Testis (tissue), 3 donors: ENCODE results near the gene C2CD3. TPM values are rescaled to one million over a fixed set of nuclear protein-coding genes. Genes with fewer than 3 reads are reported as not detected.

Experiments used
- DNase-seq: peaks from one replicate; pipeline ENCODE4 v3.0.0-alpha.2; 2019
- H3K27ac ChIP-seq, 2 donors: fragments of 200-600 bp; sonication (generic); one replicate each; pipeline ENCODE4 v1.5.1; 2019
- H3K27me3 ChIP-seq: fragments of 200-600 bp; sonication (generic); one replicate; pipeline ENCODE4 v1.5.1; 2019
- H3K36me3 ChIP-seq: fragments of 200-600 bp; sonication (generic); one replicate; pipeline ENCODE4 v1.5.1; 2017; ENCODE audit warnings: low read depth; ENCODE audit errors: missing control alignments
- H3K4me1 ChIP-seq: fragments of 200-600 bp; sonication (generic); one replicate; pipeline ENCODE4 v1.5.1; 2019
- H3K4me3 ChIP-seq, 2 donors: fragments of 200-600 bp; sonication (generic); one replicate each; pipeline ENCODE4 v1.5.1; 2017 to 2019
- H3K9me3 ChIP-seq: fragments of 200-600 bp; sonication (generic); one replicate; pipeline ENCODE4 v1.5.1; 2017
- POLR2A ChIP-seq: fragments of 450-650 bp; IDR thresholded peaks from one replicate; pipeline ENCODE4 v1.6.1; 2017; ENCODE audit warnings: antibody characterized with exemption, mild to moderate bottlenecking, moderate library complexity
- WGBS, 2 donors: methylation state at CpG; one replicate each; pipeline ENCODE4 v1.1.5; 2018; 5-methylcytosine and 5-hydroxymethylcytosine counted together
- intact Hi-C: fragments of 100-400 bp; cut with DNase I; formaldehyde crosslinking; loops from one replicate; pipeline ENCODE4 v1.15.1; 2023; ENCODE audit warnings: low total_unique reads
- polyA plus RNA-seq: library from polyadenylated mRNA; stranded (reverse); fragments of 350-450 nt; fragmentation: Illumina TruSeq; extraction: RNeasy Lipid Tissue Mini Kit (QIAGEN cat#74804); gene quantifications from one replicate; pipeline ENCODE4 v1.2.3, GENCODE V29; 2014; ENCODE audit warnings: low read depth, low replicate concordance; ENCODE audit not compliant: insufficient read depth
- total RNA-seq, 2 donors: library from RNA; depleted of rRNA; stranded (reverse); fragments of >200 nt; gene quantifications; one replicate each; pipeline ENCODE4 v1.2.3, GENCODE V29; 2016
- TF ChIP-seq, protein P1 (sequence below), 3 experiments: fragments of 450-650 bp in 2 of 3; fragments of 200-600 bp in 1 of 3; sonication (generic) in 1 of 3; IDR thresholded peaks; one replicate each; pipeline ENCODE4 v1.5.1; 2016 to 2019; ENCODE audit warnings: antibody characterized with exemption in 3 of 3, mild to moderate bottlenecking in 2 of 3, moderate library complexity in 1 of 3

Gene C2CD3
- total and polyA plus RNA-seq, 3 donors from 2014 or later: 56.1 to 89.4 (median 59.0) TPM

GRCh38 chr11:73997120-73997770 is 173.6 kb downstream of the C2CD3 start:
- Histone ChIP-seq H3K4me1 (no peaks in the 10 kb centered on the region), H3K9me3 (no peaks in the 10 kb centered on the region), H3K36me3 (no peaks in the 10 kb centered on the region), H3K27me3 (no peaks in the 10 kb centered on the region), H3K4me3 (no peak overlapping the region), H3K27ac (no peak overlapping the region)
- TF ChIP-seq, protein P1, sequence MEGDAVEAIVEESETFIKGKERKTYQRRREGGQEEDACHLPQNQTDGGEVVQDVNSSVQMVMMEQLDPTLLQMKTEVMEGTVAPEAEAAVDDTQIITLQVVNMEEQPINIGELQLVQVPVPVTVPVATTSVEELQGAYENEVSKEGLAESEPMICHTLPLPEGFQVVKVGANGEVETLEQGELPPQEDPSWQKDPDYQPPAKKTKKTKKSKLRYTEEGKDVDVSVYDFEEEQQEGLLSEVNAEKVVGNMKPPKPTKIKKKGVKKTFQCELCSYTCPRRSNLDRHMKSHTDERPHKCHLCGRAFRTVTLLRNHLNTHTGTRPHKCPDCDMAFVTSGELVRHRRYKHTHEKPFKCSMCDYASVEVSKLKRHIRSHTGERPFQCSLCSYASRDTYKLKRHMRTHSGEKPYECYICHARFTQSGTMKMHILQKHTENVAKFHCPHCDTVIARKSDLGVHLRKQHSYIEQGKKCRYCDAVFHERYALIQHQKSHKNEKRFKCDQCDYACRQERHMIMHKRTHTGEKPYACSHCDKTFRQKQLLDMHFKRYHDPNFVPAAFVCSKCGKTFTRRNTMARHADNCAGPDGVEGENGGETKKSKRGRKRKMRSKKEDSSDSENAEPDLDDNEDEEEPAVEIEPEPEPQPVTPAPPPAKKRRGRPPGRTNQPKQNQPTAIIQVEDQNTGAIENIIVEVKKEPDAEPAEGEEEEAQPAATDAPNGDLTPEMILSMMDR (IDR thresholded peaks at IDR 0.05): no peak
- no peak for TF ChIP-seq POLR2A
- intact Hi-C loops: no loop called here
- no peak for DNase-seq
- 88 to 94% methylated on average over 6 of the region's 6 CpGs for WGBS, 2 donors

DNA sequence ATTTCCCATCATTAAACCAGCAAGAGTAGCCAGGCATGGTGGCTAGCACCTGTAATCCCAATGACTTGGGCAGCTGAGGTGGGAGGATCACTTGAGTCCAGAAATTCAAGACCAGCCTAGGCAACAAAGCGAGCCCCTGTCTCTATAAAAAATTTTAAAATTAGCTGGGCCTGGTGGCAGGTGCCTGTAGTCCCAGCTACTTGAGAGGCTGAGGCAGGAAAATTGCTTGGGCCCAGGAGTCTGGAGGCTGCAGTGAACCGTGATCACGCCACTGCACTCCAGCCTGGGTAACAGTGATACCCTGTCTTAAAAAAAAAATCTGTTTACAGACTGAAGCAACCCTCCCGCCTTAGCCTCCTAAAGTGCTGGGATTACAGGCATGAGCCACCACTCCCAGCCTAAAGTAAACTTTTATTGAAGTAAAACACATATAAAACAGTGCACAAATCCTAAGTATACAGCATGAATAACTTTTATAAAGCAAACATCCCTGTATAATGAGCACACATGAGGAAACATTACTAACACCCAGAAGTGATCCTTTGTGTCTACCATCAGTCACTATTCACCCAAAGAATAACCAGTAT is 174.5 kb downstream of the C2CD3 start:
- no peaks in the 10 kb centered on the region for H3K9me3 ChIP-seq
- no peak overlapping the region for H3K4me3 ChIP-seq
- no peak overlapping the region for H3K27ac ChIP-seq
- no peaks in the 10 kb centered on the region for H3K36me3 ChIP-seq
- no peak for DNase-seq
- H3K4me1 ChIP-seq: no peaks in the 10 kb centered on the region
- H3K27me3 ChIP-seq: no peaks in the 10 kb centered on the region
- WGBS, 2 donors: 90 to 96% methylated on average over 4 of the region's 4 CpGs
- intact Hi-C loops: no loop called here
- TF ChIP-seq, protein P1 (IDR thresholded peaks at IDR 0.05): no peak
- no peak for TF ChIP-seq POLR2A

DNA sequence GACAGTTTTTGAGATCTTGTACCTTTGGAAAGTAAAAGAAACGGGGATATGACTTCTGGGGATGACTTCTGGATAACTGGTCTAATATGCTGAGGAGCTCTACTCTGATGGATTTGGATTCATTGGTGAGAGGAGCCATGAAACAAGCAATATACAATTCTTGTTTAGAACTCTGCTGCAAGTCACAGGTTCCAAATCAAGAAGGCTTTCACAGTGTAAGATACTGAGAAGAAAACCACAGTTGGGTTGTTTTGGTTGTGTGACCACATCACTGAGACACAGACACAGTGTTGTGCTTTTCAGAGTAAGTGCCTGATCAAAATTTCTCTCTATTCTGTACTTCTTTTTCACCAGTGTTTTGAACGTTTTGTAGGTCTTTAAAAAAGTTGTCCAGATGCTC is 175.1 kb downstream of the C2CD3 start:
- no peak for TF ChIP-seq POLR2A
- TF ChIP-seq, protein P1 (IDR thresholded peaks at IDR 0.05): no peak
- no peak for DNase-seq
- intact Hi-C loops: no loop called here

GRCh38 chr11:73995247-73995646 is 175.6 kb downstream of the C2CD3 start:
- H3K9me3 ChIP-seq: no peaks in the 10 kb centered on the region
- no peaks in the 10 kb centered on the region for H3K4me1 ChIP-seq
- intact Hi-C loops: no loop called here
- H3K4me3 ChIP-seq: no peak overlapping the region
- no peaks in the 10 kb centered on the region for H3K36me3 ChIP-seq
- WGBS, 2 donors: 62 to 87% methylated on average over 2 of the region's 2 CpGs
- no peak overlapping the region for H3K27ac ChIP-seq
- DNase-seq: no peak
- H3K27me3 ChIP-seq: no peaks in the 10 kb centered on the region
- TF ChIP-seq, protein P1 (IDR thresholded peaks at IDR 0.05): no peak
- TF ChIP-seq POLR2A: no peak

More for the DNA sequence above, 175.1 kb downstream of the C2CD3 start:
- Histone ChIP-seq H3K27ac (no peak overlapping the region), H3K36me3 (no peaks in the 10 kb centered on the region), H3K4me1 (no peaks in the 10 kb centered on the region), H3K4me3 (no peak overlapping the region), H3K27me3 (no peaks in the 10 kb centered on the region), H3K9me3 (no peaks in the 10 kb centered on the region)
- 74 to 83% methylated on average over 2 of the region's 2 CpGs for WGBS, 2 donors
